Adrenal gland (tissue), 12 donors: ENCODE data around the gene VSIR. TPM values are rescaled to one million over a fixed set of nuclear protein-coding genes. Genes with fewer than 3 reads are reported as not detected.

ENCODE experiments used
- DNase-seq, 7 donors: peaks; one replicate each; pipeline ENCODE4 v3.0.0-alpha.2; 2019 to 2020
- H3K27ac ChIP-seq, 5 donors: fragments of 200-600 bp; sonication (generic) in 4 of 5; 1 replicate in 3 of 5; 2 replicates in 2 of 5; pipeline versions ENCODE4 v1.5.1 to v1.8.0; 2016 to 2020; ENCODE audit warnings: mild to moderate bottlenecking in 1 of 5
- H3K27me3 ChIP-seq: fragments of 200-600 bp; 2 replicates; pipeline ENCODE4 v1.8.0; 2021
- H3K36me3 ChIP-seq, 2 donors: fragments of 200-600 bp; replicated peaks in 1 of 2; 1 replicate in 1 of 2; 2 replicates in 1 of 2; pipeline versions ENCODE4 v1.5.1 to v1.8.0; 2018 to 2022
- H3K4me1 ChIP-seq, 2 donors: fragments of 200-600 bp; replicated peaks in 1 of 2; 1 replicate in 1 of 2; 2 replicates in 1 of 2; pipeline versions ENCODE4 v1.5.1 to v1.8.0; 2018 to 2021
- H3K4me3 ChIP-seq, 4 donors: fragments of 200-600 bp; sonication (generic) in 3 of 4; one replicate each; pipeline ENCODE4 v1.5.1; 2016 to 2018
- H3K9me3 ChIP-seq, 3 donors: fragments of 200-600 bp; sonication (generic) in 1 of 3; replicated peaks in 1 of 3; 1 replicate in 2 of 3; 2 replicates in 1 of 3; pipeline versions ENCODE4 v1.5.1 to v1.8.0; 2016 to 2021
- CTCF ChIP-seq, 6 experiments: fragments of 450-650 bp in 4 of 6; fragments of 200-600 bp in 2 of 6; sonication (generic) in 1 of 6; IDR thresholded peaks; 1 replicate in 5 of 6; 2 replicates in 1 of 6; pipeline versions ENCODE4 v1.5.1 to v1.8.0; 2016 to 2021; ENCODE audit warnings: antibody characterized with exemption in 6 of 6, mild to moderate bottlenecking in 2 of 6, moderate library complexity in 1 of 6
- POLR2A ChIP-seq, 2 donors: fragments of 450-650 bp; IDR thresholded peaks; one replicate each; pipeline ENCODE4 v1.6.1; 2017; ENCODE audit warnings: antibody characterized with exemption in 2 of 2, mild to moderate bottlenecking in 2 of 2, moderate library complexity in 1 of 2
- WGBS, 4 donors: extraction: QIAGEN DNeasy Blood & Tissue Kit in 2 of 4; methylation state at CpG; one replicate each; pipeline versions ENCODE4 v1.1.5 to v1.1.7; 2013 to 2017; 5-methylcytosine and 5-hydroxymethylcytosine counted together
- intact Hi-C, 2 donors: fragments of 100-400 bp; cut with DNase I; formaldehyde crosslinking; loops; one replicate each; pipeline versions ENCODE4 v1.14.1 to v1.15.0; 2022 to 2023
- polyA plus RNA-seq, 3 donors: library from polyadenylated mRNA; stranded (reverse); fragments of 200-250 nt in 2 of 3; fragments of 350-450 nt in 1 of 3; fragmentation: Illumina TruSeq in 1 of 3; extraction: RNeasy Lipid Tissue Mini Kit (QIAGEN cat#74804) in 1 of 3; gene quantifications; one replicate each; pipeline ENCODE4 v1.2.3, GENCODE V29; 2013 to 2014
- total RNA-seq, 9 donors: library from RNA; depleted of rRNA in 4 of 9; stranded (reverse); fragments of >200 nt in 4 of 9; fragments of 120-200 nt in 1 of 9; fragmentation: NEBNext Ultra II Directional in 1 of 9; extraction: Animal tissue kit (Norgen Biotek cat#: 25700) in 1 of 9; gene quantifications; one replicate each; pipeline versions ENCODE4 v1.1.0 to v1.2.4, GENCODE V29; 2013 to 2023
- donor health status: healthy with polysubstance abuse.
- donor health status: Bipolar disorder and iron deficiency.
- donor health status: DM: yes; HTN: yes; CAD: no.
- donor health status: DM: no; HTN: no; CAD: no.
- donor health status: DM: no; HTN: no; CAD: no.
- donor health status: DM: yes; HTN: yes; CAD: no.

VSIR gene
- total and polyA plus RNA-seq, 12 donors, result 8.0 to 71.7 (median 35.4) TPM

DNA sequence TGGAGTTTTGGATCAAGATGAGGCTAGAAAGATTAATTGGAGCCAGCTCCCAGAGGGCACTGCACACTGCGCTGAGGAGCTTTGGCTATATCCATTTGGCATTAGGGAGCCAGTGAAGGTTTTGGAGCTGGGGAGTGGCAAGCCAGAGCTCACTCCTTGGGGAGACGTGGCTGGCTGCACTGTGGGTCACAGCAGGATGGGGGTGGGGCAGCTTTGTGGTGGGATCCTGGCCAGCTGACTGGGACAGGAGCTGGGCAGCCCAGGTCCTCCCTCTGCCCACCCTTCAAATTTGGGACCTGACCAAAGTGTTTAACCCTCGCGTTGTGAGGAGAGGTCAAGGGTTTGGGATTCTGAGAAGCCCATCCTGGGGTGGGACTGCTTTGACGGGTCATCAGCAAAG is 58.7 kb downstream of the VSIR start:
- H3K27me3 ChIP-seq, result no peaks in the 10 kb centered on the region
- no peaks in the 10 kb centered on the region for H3K36me3 ChIP-seq
- DNase-seq, result no peak
- 66 to 83% (median 71%) methylated on average over 1 to 5 of the region's 5 CpGs for WGBS, 4 donors
- TF ChIP-seq CTCF (IDR thresholded peaks at IDR 0.05) (no peak), POLR2A (IDR thresholded peaks at IDR 0.05) (no peak)
- H3K9me3 ChIP-seq, result no peaks in the 10 kb centered on the region
- H3K27ac ChIP-seq, result peak overlapping the region in 2 of 5 donors; percentile 77 to 91
- intact Hi-C loops, result no loop called here
- H3K4me1 ChIP-seq, result peaks cover 18 to 36% of the 10 kb centered on the region in 2 donors
- no peak overlapping the region for H3K4me3 ChIP-seq

DNA sequence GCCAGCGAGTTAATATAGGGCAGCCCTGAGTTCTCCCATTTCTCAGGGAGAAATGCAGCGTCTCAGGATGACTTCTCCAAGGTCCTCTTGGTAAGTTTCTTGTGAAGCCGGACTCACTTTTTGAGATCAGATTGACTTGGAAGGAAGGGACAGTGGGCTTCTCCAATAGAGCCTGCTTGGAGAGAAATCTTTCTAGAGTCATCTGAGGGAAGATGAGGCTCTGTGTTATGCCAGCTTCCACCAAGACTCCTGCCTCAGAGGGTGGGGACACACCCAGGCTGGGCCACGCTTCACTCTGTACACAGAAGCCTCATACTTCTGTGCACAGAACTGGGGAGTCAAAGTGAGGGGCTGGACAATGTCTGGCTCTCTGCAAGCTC is 59.3 kb downstream of the VSIR start:
- TF ChIP-seq POLR2A (IDR thresholded peaks at IDR 0.05), result no peak
- no peak for TF ChIP-seq CTCF (IDR thresholded peaks at IDR 0.05)
- 71 to 81% (median 76%) methylated on average over 4 of the region's 4 CpGs for WGBS, 4 donors
- Histone ChIP-seq H3K9me3 (no peaks in the 10 kb centered on the region), H3K4me1 (peaks cover 18 to 36% of the 10 kb centered on the region in 2 donors), H3K27me3 (no peaks in the 10 kb centered on the region), H3K36me3 (no peaks in the 10 kb centered on the region), H3K27ac (peak overlapping the region in 4 of 5 donors; percentile 18 to 91 (median 62)), H3K4me3 (no peak overlapping the region)
- intact Hi-C loops, result no loop called here
- no peak for DNase-seq

DNA sequence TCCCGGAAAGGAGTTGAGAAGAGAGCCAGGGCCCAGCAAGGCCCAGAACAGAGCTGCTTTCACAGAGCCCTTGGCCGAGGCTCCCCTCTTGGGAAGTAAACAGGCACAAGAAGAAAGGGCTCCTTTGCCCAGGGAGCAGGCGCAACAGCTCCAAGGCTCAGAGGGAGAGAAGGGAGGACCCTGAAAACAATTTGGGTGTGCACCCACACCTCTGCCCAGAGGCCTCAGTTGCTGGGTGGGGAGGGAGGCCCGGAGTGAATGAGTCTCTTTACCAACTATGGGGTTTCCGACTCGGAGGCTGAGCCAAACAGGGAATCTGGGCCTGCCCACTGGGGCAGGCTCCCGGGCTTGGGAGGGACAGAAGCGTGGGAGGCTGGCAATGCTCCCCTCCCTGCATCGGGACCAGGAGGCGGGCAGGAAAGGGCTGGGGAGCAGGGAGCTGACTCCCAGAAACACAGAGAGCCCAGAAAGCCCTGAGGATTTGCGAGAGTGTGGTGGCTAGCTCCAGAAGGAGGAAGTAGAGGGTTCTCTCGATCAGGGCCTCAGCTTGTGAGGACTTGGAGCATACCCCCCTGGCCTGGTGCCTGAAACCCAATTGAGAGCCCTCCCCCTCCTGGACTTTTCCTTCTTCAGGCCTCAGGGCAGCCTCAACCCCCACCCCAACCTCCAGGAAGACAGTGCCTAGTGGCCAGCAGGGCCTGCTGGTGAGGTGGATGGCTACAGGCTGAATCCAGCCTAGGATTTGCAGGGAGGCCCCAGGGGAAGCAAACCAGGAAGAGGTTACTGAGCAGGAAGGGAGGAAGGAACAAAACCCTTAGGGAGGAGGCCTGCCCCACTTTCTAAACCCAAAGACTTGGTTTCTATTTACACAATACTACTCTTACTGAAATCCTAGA is 59.9 kb downstream of the VSIR start:
- Histone ChIP-seq H3K9me3 (no peaks in the 10 kb centered on the region), H3K27me3 (no peaks in the 10 kb centered on the region), H3K4me3 (no peak overlapping the region), H3K27ac (peak overlapping the region in 4 of 5 donors; percentile 48 to 91 (median 73)), H3K4me1 (peaks cover 18 to 36% of the 10 kb centered on the region in 2 donors), H3K36me3 (no peaks in the 10 kb centered on the region)
- WGBS, 4 donors, result 60 to 71% (median 65%) methylated on average over 9 to 12 of the region's 12 CpGs
- peak in 6 of 7 donors; percentile 40 to 67 (median 56) for DNase-seq
- TF ChIP-seq CTCF (IDR thresholded peaks at IDR 0.05) (peak in 1 of 6 experiments; percentile 13), POLR2A (IDR thresholded peaks at IDR 0.05) (no peak)
- intact Hi-C loops, result no loop called here

- Histone ChIP-seq H3K9me3 (no peaks in the 10 kb centered on the region), H3K4me3 (no peak overlapping the region), H3K36me3 (no peaks in the 10 kb centered on the region), H3K4me1 (peaks cover 18 to 36% of the 10 kb centered on the region in 2 donors), H3K27ac (peak overlapping the region in 4 of 5 donors; percentile 48 to 91 (median 73)), H3K27me3 (no peaks in the 10 kb centered on the region)
- 73 to 85% (median 80%) methylated on average over 9 to 17 of the region's 17 CpGs for WGBS, 4 donors
- intact Hi-C loops, result no loop called here
- no peak for DNase-seq
- TF ChIP-seq POLR2A (IDR thresholded peaks at IDR 0.05) (no peak), CTCF (IDR thresholded peaks at IDR 0.05) (no peak)
Measured at GRCh38 chr10:71712572-71713134, 60.7 kb downstream of the VSIR start.
